ENCODE measurements around the gene C10orf120. TPM values are rescaled to one million over a fixed set of nuclear protein-coding genes. Genes with fewer than 3 reads are reported as not detected.

Gene C10orf120
- total and polyA plus RNA-seq, 8 donors, result not detected

DNA sequence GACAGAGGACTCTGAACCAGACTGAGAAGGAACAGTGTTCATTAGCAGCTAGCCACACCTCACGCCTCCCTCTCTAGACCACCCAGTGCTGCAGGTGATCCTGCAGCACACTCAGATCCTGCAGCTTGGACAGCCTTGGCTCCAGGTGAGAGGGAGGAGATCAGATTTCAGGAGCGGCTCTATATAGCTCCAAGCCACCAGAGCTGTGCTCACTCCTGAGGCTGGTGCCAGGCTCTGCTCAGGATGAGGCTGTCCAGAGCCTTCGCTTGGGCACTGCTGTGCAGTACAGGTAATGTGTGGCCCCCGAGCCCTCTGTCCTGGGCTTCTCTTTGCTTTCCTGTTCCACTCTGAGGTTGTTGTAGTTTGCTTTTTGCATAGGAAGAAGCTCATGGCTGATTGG lies 42.4 kb downstream of the C10orf120 start:
- TF ChIP-seq, protein P1, sequence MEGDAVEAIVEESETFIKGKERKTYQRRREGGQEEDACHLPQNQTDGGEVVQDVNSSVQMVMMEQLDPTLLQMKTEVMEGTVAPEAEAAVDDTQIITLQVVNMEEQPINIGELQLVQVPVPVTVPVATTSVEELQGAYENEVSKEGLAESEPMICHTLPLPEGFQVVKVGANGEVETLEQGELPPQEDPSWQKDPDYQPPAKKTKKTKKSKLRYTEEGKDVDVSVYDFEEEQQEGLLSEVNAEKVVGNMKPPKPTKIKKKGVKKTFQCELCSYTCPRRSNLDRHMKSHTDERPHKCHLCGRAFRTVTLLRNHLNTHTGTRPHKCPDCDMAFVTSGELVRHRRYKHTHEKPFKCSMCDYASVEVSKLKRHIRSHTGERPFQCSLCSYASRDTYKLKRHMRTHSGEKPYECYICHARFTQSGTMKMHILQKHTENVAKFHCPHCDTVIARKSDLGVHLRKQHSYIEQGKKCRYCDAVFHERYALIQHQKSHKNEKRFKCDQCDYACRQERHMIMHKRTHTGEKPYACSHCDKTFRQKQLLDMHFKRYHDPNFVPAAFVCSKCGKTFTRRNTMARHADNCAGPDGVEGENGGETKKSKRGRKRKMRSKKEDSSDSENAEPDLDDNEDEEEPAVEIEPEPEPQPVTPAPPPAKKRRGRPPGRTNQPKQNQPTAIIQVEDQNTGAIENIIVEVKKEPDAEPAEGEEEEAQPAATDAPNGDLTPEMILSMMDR (IDR thresholded peaks at IDR 0.05), result no peak
- no peak for TF ChIP-seq POLR2AphosphoS5 (IDR thresholded peaks at IDR 0.05)
- no peak for TF ChIP-seq POLR2A (IDR thresholded peaks at IDR 0.05)
- TF ChIP-seq EP300 (IDR thresholded peaks at IDR 0.05), result no peak
- H3K4me1 ChIP-seq, result no peaks in the 10 kb centered on the region
- H3K27ac ChIP-seq, result no peak overlapping the region
- H3K36me3 ChIP-seq, result no peaks in the 10 kb centered on the region
- peaks cover 0 to 7% (median 0%) of the 10 kb centered on the region in 3 donors for H3K27me3 ChIP-seq
- no peak for DNase-seq
- intact Hi-C loops (cut with DNase I; ENCODE audit: low total_unique reads), result no loop called here
- WGBS, 5 donors, result 51 to 70% (median 58%) methylated on average over 4 of the region's 4 CpGs
- no peaks in the 10 kb centered on the region for H3K9me3 ChIP-seq
- H3K4me3 ChIP-seq, result no peak overlapping the region

DNA sequence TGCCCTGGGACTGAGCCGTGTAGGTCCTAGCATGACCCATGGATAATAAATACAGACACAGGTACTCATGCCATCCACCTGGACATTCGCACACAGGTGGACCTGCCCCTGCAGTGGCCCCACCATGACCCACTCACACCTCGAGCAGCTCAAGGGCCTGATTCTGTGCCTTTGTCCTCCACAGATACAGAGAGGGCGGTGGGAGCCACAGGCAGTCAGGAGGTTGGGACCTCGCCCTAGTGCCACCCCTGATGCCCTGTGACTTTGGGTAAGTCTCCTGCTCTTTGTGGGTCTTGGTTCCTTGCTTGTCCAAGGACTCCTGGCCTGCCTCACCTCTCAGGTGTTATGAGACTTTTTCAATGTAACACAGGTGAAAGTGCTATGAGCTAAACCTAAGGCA lies 42.9 kb downstream of the C10orf120 start:
- no peak for DNase-seq

DNA sequence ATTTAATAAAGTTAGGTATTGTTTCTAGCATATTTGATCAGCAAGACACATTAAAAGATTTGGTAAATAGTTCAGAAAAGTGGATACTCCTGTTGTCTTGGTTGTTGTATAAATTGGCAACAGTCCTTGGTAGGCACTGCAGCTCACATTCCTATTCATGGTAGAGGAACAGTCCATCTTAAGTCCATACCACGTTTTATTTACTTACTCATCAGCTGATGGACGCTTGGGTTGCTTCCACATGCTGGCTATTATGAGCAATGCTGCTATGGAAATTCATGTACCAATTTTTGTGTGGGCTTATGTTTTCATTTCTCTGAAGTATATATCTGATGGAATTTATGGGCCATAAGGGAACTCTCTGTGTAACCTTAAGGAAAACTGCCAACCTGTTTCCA lies 43.3 kb downstream of the C10orf120 start:
- intact Hi-C loops (cut with DNase I; ENCODE audit: low total_unique reads), result no loop called here
- H3K9me3 ChIP-seq, result no peaks in the 10 kb centered on the region
- no peak for DNase-seq
- H3K27ac ChIP-seq, result no peak overlapping the region
- H3K4me3 ChIP-seq, result no peak overlapping the region
- TF ChIP-seq POLR2A (IDR thresholded peaks at IDR 0.05) (no peak), EP300 (IDR thresholded peaks at IDR 0.05) (no peak), POLR2AphosphoS5 (IDR thresholded peaks at IDR 0.05) (no peak)
- TF ChIP-seq, protein P1 (IDR thresholded peaks at IDR 0.05), result no peak
- no peaks in the 10 kb centered on the region for H3K4me1 ChIP-seq
- peaks cover 0 to 7% (median 0%) of the 10 kb centered on the region in 3 donors for H3K27me3 ChIP-seq
- 35 to 51% (median 39%) methylated on average over 2 of the region's 2 CpGs for WGBS, 5 donors
- H3K36me3 ChIP-seq, result no peaks in the 10 kb centered on the region

More for the DNA sequence above, 42.9 kb downstream of the C10orf120 start:
- Histone ChIP-seq H3K27me3 (peaks cover 0 to 7% (median 0%) of the 10 kb centered on the region in 3 donors), H3K9me3 (no peaks in the 10 kb centered on the region), H3K36me3 (no peaks in the 10 kb centered on the region), H3K4me1 (no peaks in the 10 kb centered on the region), H3K4me3 (no peak overlapping the region), H3K27ac (no peak overlapping the region)
- TF ChIP-seq POLR2AphosphoS5 (IDR thresholded peaks at IDR 0.05) (no peak), POLR2A (IDR thresholded peaks at IDR 0.05) (no peak), EP300 (IDR thresholded peaks at IDR 0.05) (no peak)
- TF ChIP-seq, protein P1 (IDR thresholded peaks at IDR 0.05), result no peak
- intact Hi-C loops (cut with DNase I; ENCODE audit: low total_unique reads), result no loop called here
- 75 to 85% (median 78%) methylated on average over 5 of the region's 5 CpGs for WGBS, 5 donors

DNA sequence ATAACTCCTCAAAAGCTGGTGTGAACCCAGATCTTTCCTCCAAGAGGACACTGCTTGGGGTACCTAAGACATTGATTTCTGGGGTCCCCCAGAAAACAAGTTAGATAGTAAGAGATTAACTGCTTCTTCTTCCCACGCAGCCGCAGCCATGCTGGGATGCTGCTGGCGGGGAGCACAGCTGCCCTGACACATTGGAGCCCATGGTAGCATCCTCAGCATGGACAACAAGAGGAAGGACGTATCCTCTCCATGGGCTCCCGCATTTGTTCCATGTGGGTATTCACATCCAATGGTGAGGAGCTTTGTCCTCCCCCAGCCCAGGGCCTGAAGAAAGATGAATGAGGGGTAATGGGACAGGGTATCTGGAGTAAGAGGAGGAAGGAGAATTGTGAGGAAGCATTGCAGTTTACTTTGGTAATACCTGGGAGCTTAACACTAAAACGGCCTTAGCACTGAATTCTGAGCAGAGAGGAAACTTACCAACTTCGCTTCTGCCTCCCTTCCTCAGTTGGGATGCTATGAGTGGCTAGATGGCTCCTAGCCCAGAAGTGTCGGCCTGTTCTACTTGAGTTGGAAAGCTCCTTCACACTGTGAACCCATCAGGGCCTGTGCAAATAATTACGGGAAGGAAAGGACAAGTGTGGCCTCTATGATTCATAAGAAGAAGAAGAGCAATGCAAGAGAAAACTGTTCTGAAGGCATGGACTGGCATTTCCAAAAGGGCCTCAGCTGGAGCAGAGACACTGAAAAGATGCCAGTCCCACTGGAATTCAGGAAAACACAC lies 43.9 kb downstream of the C10orf120 start:
- WGBS, 5 donors, result 76 to 90% (median 82%) methylated on average over 9 of the region's 9 CpGs
- intact Hi-C loops (cut with DNase I; ENCODE audit: low total_unique reads), result no loop called here

More for the DNA sequence above, 43.9 kb downstream of the C10orf120 start:
- no peaks in the 10 kb centered on the region for H3K4me1 ChIP-seq
- DNase-seq, result no peak
- H3K27me3 ChIP-seq, result peaks cover 0 to 12% (median 0%) of the 10 kb centered on the region in 3 donors
- no peaks in the 10 kb centered on the region for H3K36me3 ChIP-seq
- H3K9me3 ChIP-seq, result no peaks in the 10 kb centered on the region
- TF ChIP-seq, protein P1 (IDR thresholded peaks at IDR 0.05), result no peak
- TF ChIP-seq POLR2AphosphoS5 (IDR thresholded peaks at IDR 0.05) (no peak), EP300 (IDR thresholded peaks at IDR 0.05) (no peak), POLR2A (IDR thresholded peaks at IDR 0.05) (no peak)
- no peak overlapping the region for H3K4me3 ChIP-seq
- no peak overlapping the region for H3K27ac ChIP-seq
